ENCODE results near the gene CUBN.

The CUBN gene

GRCh38 chr10:17128261-17128660, 1.4 kb downstream of the CUBN start:
- no peak for TF ChIP-seq CTCF (conservative IDR thresholded peaks at IDR 0.05)
- H3K27ac ChIP-seq: no peak overlapping the region

- no peak for TF ChIP-seq CTCF (conservative IDR thresholded peaks at IDR 0.05)
- no peak overlapping the region for H3K27ac ChIP-seq
Measured at GRCh38 chr10:17126327-17126726, 3.3 kb downstream of the CUBN start.

GRCh38 chr10:17125206-17125893, 4.3 kb downstream of the CUBN start:
- H3K27ac ChIP-seq: no peak overlapping the region
- TF ChIP-seq CTCF (conservative IDR thresholded peaks at IDR 0.05): no peak

GRCh38 chr10:17123961-17124360, 5.7 kb downstream of the CUBN start:
- TF ChIP-seq CTCF (conservative IDR thresholded peaks at IDR 0.05): no peak
- H3K27ac ChIP-seq: no peak overlapping the region

- no peak overlapping the region for H3K27ac ChIP-seq
- no peak for TF ChIP-seq CTCF (conservative IDR thresholded peaks at IDR 0.05)
Measured at GRCh38 chr10:17122726-17123661, 6.6 kb downstream of the CUBN start.

- H3K27ac ChIP-seq: no peak overlapping the region
- no peak for TF ChIP-seq CTCF (conservative IDR thresholded peaks at IDR 0.05)
Measured at GRCh38 chr10:17122052-17122451, 7.6 kb downstream of the CUBN start.

GRCh38 chr10:17120694-17121093, 8.9 kb downstream of the CUBN start:
- TF ChIP-seq CTCF (conservative IDR thresholded peaks at IDR 0.05): no peak

More at GRCh38 chr10:17120694-17121093, 8.9 kb downstream of the CUBN start:
- H3K27ac ChIP-seq: no peak overlapping the region
